ENCODE data around the gene LTBP1. TPM values are rescaled to one million over a fixed set of nuclear protein-coding genes. Genes with fewer than 3 reads are reported as not detected.

The LTBP1 gene
- polyA plus RNA-seq, 1 donor (not counting 4 experiments of a cell fraction or from before 2014, with no cell fraction given), result 9.2 TPM

DNA sequence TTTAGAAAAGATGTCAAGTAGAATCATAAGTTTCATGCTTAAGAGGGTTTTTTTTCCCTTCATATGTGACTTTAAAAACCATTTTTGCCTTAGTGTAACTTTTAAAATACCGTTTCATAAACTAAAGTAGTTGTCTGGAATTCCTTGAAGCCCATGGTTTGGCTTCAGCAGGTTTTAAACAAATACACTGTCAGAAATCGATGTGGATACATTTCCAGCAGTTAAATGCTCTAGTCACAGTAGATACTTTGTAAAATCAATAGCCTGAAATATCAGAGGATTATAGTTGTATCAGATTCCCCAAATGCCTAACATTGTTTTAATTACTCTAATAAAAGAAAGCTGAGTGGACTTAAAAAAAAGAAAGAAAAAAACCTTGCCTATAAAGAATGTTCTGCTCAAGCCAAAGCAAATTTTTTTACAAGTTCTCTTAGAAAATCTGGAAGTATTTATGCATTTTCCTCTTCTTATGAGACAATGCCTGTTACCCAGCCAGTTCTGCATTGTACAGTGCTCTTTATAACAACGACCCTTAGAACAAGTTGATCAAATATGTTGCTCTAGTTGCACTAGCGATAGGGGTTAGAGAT is 260.5 kb downstream of the LTBP1 start:
- Histone ChIP-seq H3K4me1 (ENCODE audit: control insufficient read depth, extremely low read depth, insufficient read depth, low read length) (peaks cover 25% of the 10 kb centered on the region), H4K20me1 (ENCODE audit: control insufficient read depth, extremely low read depth, insufficient read depth, low read length) (no peaks in the 10 kb centered on the region), H3K9me3 (ENCODE audit: control insufficient read depth, low read depth, low read length) (no peaks in the 10 kb centered on the region), H2AFZ (ENCODE audit: control insufficient read depth, low read length) (no peak overlapping the region), H3K27me3 (ENCODE audit: control insufficient read depth, extremely low read depth, insufficient read depth, low read length) (no peaks in the 10 kb centered on the region), H3K36me3 (ENCODE audit: control insufficient read depth in 2 of 2, extremely low read depth in 1 of 2, insufficient read depth in 2 of 2, low read length in 2 of 2) (no peaks in the 10 kb centered on the region), H3K4me2 (ENCODE audit: control insufficient read depth, extremely low read depth, insufficient read depth, low read depth, low read length) (no peak overlapping the region), H3K4me3 (ENCODE audit: control insufficient read depth in 2 of 3, extremely low read depth in 1 of 3, insufficient read depth in 2 of 3, low read depth in 1 of 3, low read length in 3 of 3) (no peak overlapping the region), H3K9ac (ENCODE audit: control insufficient read depth, extremely low read depth, insufficient read depth, low read length) (no peak overlapping the region), H3K79me2 (ENCODE audit: control insufficient read depth, insufficient read depth, low read length) (no peaks in the 10 kb centered on the region), H3K27ac (ENCODE audit: control insufficient read depth, insufficient read depth, low read length) (no peak overlapping the region), H3K9me1 (ENCODE audit: control insufficient read depth, extremely low read depth, insufficient read depth, low read length) (no peaks in the 10 kb centered on the region)
- DNase-seq (ENCODE audit: low read depth, low spot score) (no peak), FAIRE-seq (no peak)
- dilution Hi-C loops (cut with MboI; ENCODE audit: extremely low pct_ligation_motif_present, low sequenced_read_pairs), result no loop called here
- TF ChIP-seq, protein P1, sequence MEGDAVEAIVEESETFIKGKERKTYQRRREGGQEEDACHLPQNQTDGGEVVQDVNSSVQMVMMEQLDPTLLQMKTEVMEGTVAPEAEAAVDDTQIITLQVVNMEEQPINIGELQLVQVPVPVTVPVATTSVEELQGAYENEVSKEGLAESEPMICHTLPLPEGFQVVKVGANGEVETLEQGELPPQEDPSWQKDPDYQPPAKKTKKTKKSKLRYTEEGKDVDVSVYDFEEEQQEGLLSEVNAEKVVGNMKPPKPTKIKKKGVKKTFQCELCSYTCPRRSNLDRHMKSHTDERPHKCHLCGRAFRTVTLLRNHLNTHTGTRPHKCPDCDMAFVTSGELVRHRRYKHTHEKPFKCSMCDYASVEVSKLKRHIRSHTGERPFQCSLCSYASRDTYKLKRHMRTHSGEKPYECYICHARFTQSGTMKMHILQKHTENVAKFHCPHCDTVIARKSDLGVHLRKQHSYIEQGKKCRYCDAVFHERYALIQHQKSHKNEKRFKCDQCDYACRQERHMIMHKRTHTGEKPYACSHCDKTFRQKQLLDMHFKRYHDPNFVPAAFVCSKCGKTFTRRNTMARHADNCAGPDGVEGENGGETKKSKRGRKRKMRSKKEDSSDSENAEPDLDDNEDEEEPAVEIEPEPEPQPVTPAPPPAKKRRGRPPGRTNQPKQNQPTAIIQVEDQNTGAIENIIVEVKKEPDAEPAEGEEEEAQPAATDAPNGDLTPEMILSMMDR (optimal IDR thresholded peaks at IDR 0.05 in 1 of 3, IDR thresholded peaks at IDR 0.05 in 1 of 3, conservative IDR thresholded peaks at IDR 0.05 in 1 of 3; ENCODE audit: extremely low read depth in 1 of 3, insufficient read depth in 2 of 3, low read length in 3 of 3), result no peak
- no peak for TF ChIP-seq EZH2 (IDR thresholded peaks at IDR 0.05; ENCODE audit: low read length)

DNA sequence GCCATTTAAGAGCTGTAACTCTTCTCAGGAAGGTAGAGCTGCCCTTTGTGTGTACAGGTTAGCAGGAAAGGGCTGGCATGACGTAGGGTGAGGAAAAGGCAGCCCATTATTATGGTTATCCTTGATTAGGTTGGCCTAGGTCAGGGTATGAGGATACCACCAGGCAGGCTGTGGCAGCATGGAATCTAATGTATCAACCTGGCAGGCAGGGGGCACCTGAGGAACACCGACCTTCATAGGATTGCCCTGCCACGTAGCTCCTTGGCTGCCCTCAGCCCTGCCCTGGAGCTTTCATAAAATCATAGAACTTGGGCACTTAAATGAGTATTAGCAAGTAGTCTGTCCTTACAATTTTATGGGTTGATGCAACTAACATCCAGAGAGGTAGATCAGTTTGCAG is 261.6 kb downstream of the LTBP1 start:
- DNase-seq (ENCODE audit: low read depth, low spot score), result no peak
- H3K27me3 ChIP-seq (ENCODE audit: control insufficient read depth, extremely low read depth, insufficient read depth, low read length), result no peaks in the 10 kb centered on the region
- FAIRE-seq, result no peak
- H3K36me3 ChIP-seq (ENCODE audit: control insufficient read depth in 2 of 2, extremely low read depth in 1 of 2, insufficient read depth in 2 of 2, low read length in 2 of 2), result no peaks in the 10 kb centered on the region
- no peak overlapping the region for H2AFZ ChIP-seq (ENCODE audit: control insufficient read depth, low read length)
- H3K4me1 ChIP-seq (ENCODE audit: control insufficient read depth, extremely low read depth, insufficient read depth, low read length), result peaks cover 26% of the 10 kb centered on the region
- H3K4me2 ChIP-seq (ENCODE audit: control insufficient read depth, extremely low read depth, insufficient read depth, low read depth, low read length), result no peak overlapping the region
- dilution Hi-C loops (cut with MboI; ENCODE audit: extremely low pct_ligation_motif_present, low sequenced_read_pairs), result no loop called here
- TF ChIP-seq EZH2 (IDR thresholded peaks at IDR 0.05; ENCODE audit: low read length), result no peak
- TF ChIP-seq, protein P1 (optimal IDR thresholded peaks at IDR 0.05 in 1 of 3, IDR thresholded peaks at IDR 0.05 in 1 of 3, conservative IDR thresholded peaks at IDR 0.05 in 1 of 3; ENCODE audit: extremely low read depth in 1 of 3, insufficient read depth in 2 of 3, low read length in 3 of 3), result peak in 1 of 3 experiments; percentile 42
- H3K79me2 ChIP-seq (ENCODE audit: control insufficient read depth, insufficient read depth, low read length), result no peaks in the 10 kb centered on the region
- no peak overlapping the region for H3K9ac ChIP-seq (ENCODE audit: control insufficient read depth, extremely low read depth, insufficient read depth, low read length)
- H3K9me1 ChIP-seq (ENCODE audit: control insufficient read depth, extremely low read depth, insufficient read depth, low read length), result no peaks in the 10 kb centered on the region
- no peak overlapping the region for H3K4me3 ChIP-seq (ENCODE audit: control insufficient read depth in 2 of 3, extremely low read depth in 1 of 3, insufficient read depth in 2 of 3, low read depth in 1 of 3, low read length in 3 of 3)
- H3K9me3 ChIP-seq (ENCODE audit: control insufficient read depth, low read depth, low read length), result no peaks in the 10 kb centered on the region
- H3K27ac ChIP-seq (ENCODE audit: control insufficient read depth, insufficient read depth, low read length), result no peak overlapping the region
- no peaks in the 10 kb centered on the region for H4K20me1 ChIP-seq (ENCODE audit: control insufficient read depth, extremely low read depth, insufficient read depth, low read length)

All from keratinocyte (primary cell).